ENCODE data around the gene GMEB2.
A peak's percentile ranks its signal among the peaks of the same experiment; 100 is the strongest.
"Not testable (repeated sequence)": the region's sequence is repeated elsewhere in the genome, so short reads cannot be mapped to it uniquely, and the experiment has no call there.

GMEB2 gene

GRCh38 chr20:63635431-63636141 lies 8.7 kb upstream of the GMEB2 start:
- no peak for DNase-seq

GRCh38 chr20:63633732-63634131 lies 6.8 kb upstream of the GMEB2 start:
- DNase-seq: no peak

DNA sequence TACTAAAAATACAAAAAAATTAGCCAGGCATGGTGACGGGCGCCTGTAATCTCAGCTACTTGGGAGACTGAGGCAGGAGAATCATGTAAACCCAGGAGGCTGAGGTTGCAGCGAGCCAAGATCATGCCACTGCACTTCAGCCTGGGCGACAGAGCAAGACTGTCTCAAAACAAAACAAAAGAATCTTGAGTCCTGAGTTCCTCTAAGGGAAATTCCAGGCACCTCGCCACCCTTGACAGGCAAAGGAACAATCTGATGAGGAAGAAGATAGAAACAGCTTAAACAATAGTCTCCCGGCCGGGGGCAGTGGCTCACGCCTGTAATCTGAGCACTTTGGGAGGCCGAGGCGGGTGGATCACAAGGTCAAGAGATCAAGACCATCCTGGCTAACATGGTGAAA lies 4.5 kb upstream of the GMEB2 start:
- DNase-seq: not testable (repeated sequence)

- not testable (repeated sequence) for DNase-seq
Observed at GRCh38 chr20:63630956-63631355, 4.1 kb upstream of the GMEB2 start.

GRCh38 chr20:63628246-63628975 lies 1.5 kb upstream of the GMEB2 start:
- DNase-seq: peak; percentile 68

GRCh38 chr20:63627751-63628245 lies 897 bp upstream of the GMEB2 start:
- no peak for DNase-seq

DNA sequence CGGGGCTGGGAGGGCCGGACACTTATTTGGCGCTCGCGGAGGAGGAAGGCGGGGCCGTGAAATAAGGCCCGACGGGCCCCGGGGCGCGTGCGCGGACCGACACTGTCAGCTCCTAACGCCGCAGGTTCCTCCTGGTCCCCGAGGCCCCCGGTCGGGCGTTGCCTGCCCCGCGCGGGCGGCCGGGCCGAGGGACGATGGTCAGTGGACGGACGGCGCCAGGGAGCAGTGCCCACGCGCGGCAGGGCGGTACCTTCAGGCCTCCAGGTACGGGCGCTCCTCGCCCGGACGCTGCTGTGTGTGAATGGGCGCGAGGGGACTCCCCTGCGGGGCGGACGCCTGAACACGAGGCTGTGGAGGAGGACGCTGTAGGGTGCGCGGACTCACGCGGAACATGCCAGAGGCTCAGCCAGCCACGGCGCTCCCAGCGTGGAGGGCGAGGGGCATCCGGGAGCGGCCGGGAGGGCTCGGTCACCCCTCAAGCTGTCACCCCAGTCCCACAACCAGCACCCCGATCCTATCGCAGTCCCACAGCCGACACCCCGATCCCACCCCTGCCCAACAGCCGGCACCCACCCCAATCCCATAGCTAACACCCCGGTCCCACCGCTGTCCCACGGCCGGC lies 339 bp upstream of the GMEB2 start:
- DNase-seq: peak; percentile 84

GRCh38 chr20:63625771-63626423 lies 1.0 kb downstream of the GMEB2 start:
- no peak for DNase-seq

GRCh38 chr20:63624486-63624885 lies 2.4 kb downstream of the GMEB2 start:
- no peak for DNase-seq

- no peak for DNase-seq
Observed at GRCh38 chr20:63622732-63623131, 4.2 kb downstream of the GMEB2 start.

DNA sequence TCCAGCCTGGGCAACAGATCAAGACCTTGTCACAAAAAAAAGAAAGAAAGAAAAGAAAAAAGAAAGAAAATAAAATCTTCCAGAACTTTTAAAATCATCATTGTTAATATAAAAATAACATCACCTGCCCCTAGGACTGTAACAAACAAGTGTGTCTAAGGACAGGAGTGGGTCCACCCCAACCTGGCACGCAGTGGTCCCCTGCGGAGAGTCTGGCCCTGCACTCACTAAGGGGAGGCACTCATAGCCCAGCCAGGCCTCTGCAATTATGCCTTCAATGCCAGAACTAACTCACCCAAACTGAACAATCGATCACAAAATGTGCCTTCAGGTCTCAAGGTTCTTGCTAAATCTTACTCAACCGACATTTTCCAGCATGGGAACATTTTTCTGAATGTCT lies 4.8 kb downstream of the GMEB2 start:
- DNase-seq: no peak

DNA sequence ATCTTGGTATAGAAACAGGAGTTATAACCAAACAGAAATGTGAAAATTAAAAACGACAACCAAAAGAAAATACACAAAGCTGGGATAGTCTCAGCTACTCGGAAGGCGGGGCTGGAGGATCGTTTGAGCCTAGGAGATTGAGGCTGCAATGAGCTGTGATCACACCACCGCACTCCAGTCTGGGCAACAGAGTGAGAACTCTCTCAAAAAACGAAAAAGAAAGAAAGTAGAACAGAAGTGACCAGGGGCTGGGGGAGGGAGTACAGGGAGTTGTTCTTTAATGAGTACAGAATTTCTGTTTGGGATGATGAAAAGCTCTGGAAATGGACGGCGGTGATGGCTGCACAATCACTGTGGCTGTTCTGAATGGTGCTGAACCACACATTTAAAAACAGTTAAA lies 5.9 kb downstream of the GMEB2 start:
- no peak for DNase-seq

DNA sequence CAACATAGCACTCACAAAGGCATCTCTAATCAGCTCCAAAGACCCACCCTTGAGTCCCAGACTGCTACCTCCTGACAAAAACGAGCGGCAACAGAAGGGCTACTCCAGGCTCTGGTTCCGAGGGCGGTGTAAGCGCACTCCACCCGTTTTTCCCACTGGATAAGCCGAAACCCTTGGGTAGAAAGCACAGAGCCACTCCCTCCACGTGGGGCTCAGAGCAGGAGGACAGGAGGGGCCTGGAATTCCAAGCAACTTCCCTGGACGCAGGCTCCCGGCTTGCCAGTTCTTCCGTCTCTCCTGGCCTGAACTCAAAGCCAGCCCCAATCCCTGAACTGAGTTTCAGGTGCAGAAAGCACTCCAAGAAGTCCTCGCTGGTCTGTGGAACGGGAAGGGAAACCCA lies 7.4 kb downstream of the GMEB2 start:
- no peak for DNase-seq

DNA sequence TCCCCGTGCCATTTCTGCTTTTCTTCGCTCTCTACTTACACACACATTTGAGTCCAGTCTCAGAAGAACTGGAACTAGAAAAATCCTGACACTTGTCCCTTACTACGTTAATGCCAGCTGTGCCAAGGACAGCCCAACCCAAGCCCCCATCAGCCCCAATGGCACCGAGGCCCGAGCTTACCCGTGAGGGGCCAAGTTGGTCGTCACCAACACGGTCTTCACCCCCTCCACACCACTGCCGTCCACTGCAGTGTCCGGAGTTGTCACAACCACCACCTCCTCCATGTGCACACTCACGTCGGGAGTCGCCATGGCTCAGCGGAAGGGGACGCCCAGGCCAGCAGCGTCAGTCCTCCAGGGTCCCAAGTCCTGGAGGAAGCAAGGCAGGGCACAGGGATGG lies 7.8 kb downstream of the GMEB2 start:
- no peak for DNase-seq

GRCh38 chr20:63618291-63618980 lies 8.5 kb downstream of the GMEB2 start:
- DNase-seq: no peak

DNA sequence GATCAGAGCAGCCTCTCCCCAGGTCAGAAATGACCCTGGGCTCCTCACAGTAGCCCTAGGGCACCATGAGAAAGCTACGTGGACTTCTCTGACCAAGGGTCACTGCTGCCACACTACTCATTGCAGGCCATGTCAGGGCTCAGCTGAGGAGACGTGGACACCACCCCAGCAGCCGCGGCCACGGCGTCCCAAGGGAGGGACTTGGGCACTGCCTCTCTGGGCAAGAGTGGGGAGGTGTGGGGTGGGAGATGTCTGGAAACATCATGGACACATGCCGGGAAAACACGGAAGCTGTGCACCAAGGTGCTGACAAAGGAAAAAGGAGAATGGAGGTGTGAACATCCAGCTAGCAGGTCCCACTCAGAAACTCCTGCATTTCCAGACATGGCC lies 9.0 kb downstream of the GMEB2 start:
- DNase-seq: no peak

GRCh38 chr20:63617092-63617875 lies 9.6 kb downstream of the GMEB2 start:
- DNase-seq: no peak

DNA sequence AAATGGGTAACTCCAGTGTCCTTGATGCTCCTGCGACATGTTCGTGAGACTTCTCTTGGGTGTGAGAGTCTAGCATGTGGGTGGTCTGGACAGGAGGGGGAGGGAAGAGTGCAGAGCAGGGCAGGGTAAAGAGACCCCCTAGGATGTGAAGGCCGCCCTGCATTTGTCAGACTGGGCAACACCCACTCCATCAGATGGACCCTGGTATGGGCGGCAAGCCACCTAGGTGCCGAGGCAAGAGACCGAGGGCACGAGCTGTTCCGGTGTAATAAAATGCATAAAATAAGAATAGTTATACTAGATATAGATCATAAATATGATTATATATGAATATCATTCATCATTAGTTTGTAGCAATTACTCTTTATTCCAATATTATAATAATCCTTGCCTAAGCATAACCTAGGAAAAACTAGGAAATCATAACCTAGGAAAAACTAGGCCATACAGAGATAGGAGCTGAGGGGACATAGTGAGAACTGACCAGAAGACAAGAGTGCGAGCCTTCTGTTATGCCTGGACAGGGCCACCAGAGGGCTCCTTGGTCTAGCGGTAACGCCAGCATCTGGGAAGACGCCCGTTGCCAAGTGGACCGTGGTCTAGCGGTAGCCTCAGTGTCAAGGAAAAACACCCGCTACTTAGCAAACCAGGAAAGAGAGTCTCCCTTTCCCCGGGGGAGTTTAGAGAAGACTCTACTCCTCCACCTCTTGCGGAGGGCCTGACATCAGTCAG lies 12.9 kb downstream of the GMEB2 start:
- not testable (repeated sequence) for DNase-seq

- no peak for DNase-seq
Observed at GRCh38 chr20:63612276-63612931, 14.5 kb downstream of the GMEB2 start.

DNA sequence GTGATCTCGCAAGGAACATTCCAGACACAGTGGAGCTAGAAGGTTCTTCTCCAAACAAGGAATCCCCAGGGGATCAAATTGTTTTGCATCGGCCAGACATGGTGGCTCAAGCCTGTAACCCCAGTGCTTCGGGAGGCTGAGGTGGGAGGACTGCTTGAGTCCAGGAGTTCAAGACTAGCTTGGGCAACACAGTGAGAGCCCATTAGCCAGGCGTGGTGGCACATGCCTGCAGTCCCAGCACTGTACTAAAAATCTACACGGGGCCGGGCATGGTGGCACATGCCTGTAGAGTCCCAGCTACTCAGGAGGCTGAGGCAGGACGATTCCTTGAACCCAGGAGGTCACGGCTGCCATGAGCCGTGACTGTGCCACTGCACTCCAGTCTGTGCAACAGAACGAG lies 15.3 kb downstream of the GMEB2 start:
- no peak for DNase-seq
